ENCODE data around the gene ISG20L2. TPM values are rescaled to one million over a fixed set of nuclear protein-coding genes. Genes with fewer than 3 reads are reported as not detected.

ISG20L2 gene
- total RNA-seq, 1 experiment from 2014 or later, result 14.2 TPM

DNA sequence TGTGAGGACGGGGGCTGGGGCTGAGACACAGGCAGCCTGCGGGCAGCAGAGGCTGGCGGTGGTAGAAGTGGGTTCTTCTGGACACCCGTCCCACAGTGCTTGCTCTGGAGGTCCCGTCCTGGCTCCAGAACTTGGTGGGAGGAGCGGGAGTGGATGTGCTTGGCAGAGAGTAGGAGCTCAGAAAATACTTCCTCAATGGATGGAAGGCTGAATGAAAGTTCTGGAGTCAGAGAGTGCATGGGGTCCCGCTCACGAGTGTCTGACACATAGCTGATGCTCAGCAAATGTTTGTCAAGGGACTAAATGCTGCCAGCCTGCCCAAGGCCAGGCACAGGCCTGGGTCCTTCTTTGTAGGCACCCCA, 37.9 kb downstream of the ISG20L2 start:
- DNase-seq (ENCODE audit: low read depth), result no peak

GRCh38 chr1:156689953-156690674, 38.5 kb downstream of the ISG20L2 start:
- DNase-seq (ENCODE audit: low read depth), result no peak

- DNase-seq (ENCODE audit: low read depth), result peak; percentile 84
Measured at GRCh38 chr1:156689035-156689952, 39.3 kb downstream of the ISG20L2 start.

DNA sequence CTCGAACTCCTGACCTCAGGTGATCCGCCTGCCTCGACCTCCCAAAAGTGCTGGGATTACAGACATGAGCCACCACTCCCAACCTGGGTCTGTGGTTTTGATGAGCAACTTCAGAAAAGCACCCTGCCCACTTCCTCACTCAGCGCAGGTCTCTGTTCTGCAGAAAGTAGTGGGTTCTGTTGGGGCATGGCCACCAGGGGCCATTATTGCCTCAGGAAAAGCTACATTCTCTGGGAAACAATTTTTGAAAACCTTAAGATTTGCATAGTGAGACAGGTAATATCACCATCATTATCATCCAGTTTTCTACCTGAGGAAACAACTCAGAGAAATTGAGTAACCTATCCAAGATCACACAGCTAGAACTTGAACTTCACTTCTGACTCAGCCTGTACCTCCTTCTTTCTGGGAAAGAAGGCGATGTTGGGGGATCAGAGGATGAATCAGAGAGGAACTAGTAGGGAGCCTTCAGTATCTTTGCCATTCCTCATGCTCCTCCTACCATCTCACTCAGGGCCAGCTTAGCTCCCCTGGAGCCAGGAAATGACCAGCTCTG, 44.3 kb downstream of the ISG20L2 start:
- DNase-seq (ENCODE audit: low read depth), result peak; percentile 70

- no peak for DNase-seq (ENCODE audit: low read depth)
Measured at GRCh38 chr1:156682166-156682890, 46.2 kb downstream of the ISG20L2 start.

DNA sequence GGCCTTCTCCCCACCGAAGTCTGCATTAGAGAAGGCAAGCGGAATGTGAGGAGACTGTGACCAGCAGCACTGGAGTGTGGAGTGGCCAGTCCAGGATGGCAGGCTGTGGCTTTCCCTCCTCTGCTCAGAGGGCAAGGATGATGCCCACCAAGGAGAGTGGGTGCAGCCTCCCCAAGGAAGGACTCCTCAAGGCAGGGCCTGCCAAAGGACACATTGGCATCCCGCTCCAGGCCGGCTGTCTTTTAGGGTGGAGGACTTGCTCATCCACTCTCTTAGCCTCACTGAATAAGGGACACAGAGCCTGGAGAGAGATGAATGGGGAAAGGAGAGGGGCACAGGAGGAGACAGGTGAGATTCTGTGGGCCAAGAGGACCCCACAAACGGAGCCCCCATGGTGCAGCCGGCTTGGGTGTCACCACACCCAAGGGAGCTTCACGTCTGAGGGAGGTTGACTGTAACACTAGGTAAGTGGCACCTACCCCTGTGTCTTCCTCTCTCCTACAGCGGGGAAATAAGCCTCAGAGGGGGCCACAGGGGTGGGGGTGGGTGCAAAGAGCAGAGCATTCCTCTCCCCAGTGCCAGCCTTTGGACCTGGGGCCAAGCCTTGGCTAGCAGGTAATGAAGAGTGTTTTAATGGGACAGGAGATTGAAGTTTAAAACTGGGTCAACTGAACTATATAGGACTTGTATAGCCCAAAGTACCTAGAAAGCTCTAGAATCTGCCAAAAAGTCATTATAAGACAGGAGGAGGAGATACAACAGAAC, 47.2 kb downstream of the ISG20L2 start:
- DNase-seq (ENCODE audit: low read depth), result no peak

- no peak for DNase-seq (ENCODE audit: low read depth)
Measured at GRCh38 chr1:156680056-156680455, 48.5 kb downstream of the ISG20L2 start.

GRCh38 chr1:156677616-156678596, 50.7 kb downstream of the ISG20L2 start:
- peak; percentile 85 for DNase-seq (ENCODE audit: low read depth)

- DNase-seq (ENCODE audit: low read depth), result peak; percentile 89
Measured at GRCh38 chr1:156676820-156677615, 51.5 kb downstream of the ISG20L2 start, which contains the start of gene NES. NES (minus strand) TSS chr1:156677407; CDS start chr1:156677264, 143 bp downstream.

DNA sequence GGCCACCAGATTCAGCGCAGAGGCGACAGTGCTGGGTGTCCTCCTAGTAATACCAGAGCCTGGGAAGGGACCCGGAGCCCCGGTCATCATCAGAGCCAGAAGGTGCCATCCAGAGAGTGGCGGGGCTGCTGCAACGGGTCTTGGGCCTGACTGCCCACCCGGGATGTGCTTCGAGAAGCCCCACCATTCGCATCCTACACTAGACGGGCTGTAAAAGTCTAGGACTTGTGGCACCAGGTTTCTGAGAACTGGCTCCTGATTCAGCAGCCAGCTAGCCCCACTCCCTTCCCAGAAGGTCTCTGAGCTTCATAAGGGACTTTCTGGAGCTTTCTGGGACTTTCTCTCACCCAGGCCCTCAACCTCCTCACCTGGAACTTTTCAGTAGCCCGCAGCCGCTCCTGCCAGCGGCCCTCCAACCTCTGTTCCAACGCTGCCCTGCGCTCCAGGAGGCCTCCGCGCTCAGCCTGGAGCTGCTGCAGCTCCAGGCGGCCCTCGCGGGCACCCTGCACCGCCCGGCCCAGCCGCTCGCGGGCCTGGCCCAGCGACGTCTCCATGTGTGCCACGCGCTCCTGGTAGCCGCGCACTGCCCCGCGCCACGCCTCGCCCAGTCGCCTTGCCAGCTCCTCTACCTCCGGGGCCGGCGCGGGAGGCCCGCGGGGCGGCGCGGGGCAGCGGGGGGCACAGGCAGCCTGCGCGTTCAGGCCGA, 52.3 kb downstream of the ISG20L2 start:
- no peak for DNase-seq (ENCODE audit: low read depth)

DNA sequence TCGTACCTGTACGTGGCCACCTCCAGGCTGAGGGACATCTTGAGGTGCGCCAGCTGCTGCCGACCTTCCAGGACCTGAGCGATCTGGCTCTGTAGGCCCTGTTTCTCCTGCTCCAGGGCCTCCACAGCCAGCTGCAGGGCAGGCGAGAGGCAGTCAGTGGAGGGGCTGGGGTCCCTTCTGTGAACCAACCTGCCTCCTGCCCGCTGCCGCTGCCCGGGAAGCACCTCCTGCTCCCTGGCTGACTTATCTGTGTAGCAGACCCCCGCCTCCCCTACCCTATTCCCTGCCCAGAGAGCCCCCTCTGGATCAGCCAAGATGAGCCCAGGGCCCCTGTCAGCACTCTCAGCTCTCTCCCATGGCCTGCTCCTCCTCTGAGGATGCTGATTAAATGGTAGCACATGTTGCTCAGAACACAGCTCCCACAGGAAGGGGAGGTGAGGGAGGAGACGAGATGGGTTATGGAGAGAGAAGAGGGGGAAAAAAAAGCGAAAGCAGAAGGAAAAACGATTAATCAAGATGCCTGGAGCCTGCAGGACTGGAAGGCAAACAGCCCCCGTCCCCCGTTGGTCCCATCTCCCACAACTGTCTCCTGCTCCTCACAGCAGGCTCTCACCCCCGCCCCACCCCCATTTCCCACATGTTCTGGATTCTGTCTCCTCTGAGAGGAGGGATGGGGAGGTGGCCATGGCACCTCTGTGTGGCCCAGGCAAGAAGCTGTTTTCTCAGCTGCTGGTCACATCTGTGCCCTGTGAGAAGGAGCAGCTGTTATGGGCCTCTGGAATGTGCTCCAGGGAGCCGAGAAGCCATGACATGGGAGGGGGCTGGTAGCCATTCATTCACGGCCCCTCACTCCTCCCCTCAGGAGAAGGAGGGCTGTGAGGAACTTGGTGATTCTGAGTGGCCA, 53.1 kb downstream of the ISG20L2 start:
- peak; percentile 93 for DNase-seq (ENCODE audit: low read depth)

DNA sequence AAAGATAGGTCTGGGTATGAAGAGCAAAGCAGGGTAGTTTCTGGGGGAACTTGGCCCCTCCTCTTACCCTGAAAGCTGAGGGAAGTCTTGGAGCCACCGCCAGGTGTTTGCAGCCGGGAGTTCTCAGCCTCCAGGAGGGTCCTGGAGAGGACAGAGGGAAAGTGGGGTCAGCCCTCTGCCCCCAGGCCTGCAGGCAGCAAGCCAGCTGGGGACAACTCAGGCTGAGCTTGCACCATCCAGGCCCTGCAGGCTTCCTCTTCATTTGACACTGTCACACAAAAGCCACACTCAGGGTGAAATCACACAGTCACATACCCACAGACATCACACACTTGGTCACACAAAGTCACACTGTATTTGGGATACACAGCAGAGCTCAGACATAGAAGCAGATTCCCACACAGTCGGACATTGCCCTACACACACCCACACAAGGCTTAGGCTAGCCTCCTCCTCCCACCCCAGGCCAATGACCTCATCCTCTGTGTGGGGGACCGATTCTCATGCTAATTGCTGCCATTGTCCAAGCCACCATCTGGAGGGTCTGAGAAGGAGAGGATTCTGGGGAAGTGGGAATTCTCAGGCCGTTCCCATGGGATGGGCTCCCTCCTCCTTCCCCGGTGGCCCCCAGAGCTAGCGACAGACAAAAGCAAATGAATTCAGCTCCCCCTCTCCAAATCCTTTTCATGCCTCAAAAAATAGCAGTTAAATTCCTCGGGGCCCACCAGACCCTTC, 55.0 kb downstream of the ISG20L2 start:
- no peak for DNase-seq (ENCODE audit: low read depth)
